NCI-H446 treated with DMSO at 0.1 percent for 48 hours (cell line): ENCODE results near the gene PIR.

ENCODE experiments used
- DNase-seq: peaks from one replicate; lab custom pipeline; 2025; lab: John Stamatoyannopoulos, UW

Gene PIR

DNA sequence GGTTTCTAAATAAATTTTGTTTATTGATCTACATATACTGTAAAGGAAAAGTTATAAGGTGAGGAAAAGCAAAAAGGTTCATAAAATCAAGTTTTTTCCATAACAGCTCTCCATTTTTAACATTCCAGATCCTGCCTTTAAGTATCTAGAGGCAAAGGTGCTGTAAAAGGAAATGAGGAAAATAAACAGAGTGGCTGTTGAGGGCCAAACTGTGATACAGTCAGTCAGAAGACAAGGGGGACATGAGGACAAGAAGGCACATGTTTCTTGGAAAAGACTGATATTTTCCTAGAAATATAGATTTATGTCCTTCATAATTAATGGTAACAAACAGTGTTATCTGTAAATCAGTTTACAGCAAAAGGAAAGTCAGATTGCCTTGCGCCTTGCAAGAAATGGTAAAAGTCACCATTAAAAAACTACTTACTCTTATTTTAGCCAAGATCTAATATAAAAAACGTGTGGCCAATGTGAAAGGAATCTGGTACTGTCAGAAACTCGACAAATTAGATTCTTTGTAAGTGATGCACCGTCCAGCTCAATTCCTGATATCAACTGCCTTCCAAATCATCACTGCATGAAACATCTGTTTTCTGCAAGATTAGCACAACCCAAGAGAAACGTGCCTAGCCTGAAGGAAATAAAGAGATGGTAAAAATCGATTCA, 75.0 kb downstream of the PIR start:
- DNase-seq: no peak

DNA sequence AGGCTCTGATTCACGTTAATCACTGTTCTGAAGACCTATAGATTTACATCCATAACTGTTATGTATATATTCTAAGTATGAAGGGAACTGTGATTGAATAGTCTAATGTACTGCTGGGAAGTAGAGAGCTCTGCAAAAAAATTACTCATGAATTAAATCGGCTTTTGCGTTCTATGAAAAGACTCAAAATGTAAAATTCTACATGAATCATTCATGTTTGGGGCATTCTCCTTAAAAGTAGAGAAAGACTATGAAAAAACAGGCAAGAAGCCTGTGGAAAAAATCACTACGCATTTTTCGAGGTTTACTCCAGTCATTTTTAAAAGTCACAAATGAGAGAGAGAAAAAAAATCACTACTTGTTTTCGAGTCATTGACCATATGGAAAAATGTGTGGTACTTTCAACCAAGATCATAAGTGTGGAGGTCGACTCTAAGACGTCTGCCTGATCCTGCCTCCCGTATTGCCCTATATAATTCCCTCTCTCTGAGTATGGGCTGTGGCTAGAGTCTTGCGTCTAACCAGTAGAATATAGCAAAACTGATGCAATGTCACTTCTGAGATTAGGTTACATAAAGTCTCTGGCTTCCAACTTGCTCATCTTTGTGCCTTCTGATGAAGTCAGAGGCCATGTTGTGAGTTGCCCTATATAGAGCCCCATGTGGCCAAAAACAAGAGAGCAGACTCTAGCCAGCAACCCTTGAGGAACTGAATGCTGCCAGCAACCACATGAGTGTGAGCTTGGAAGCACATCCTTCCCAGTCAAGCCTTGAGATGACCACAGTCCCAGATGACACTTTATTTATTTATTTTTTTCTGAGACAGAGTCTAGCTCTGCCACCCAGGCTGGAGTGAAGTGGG, 76.8 kb downstream of the PIR start:
- DNase-seq: no peak

GRCh38 chrX:15413101-15413500, 80.0 kb downstream of the PIR start:
- no peak for DNase-seq

- no peak for DNase-seq
Measured at GRCh38 chrX:15410947-15411346, 82.2 kb downstream of the PIR start.

GRCh38 chrX:15410430-15410829, 82.7 kb downstream of the PIR start:
- no peak for DNase-seq

- no peak for DNase-seq
Measured at GRCh38 chrX:15405846-15406245, 87.3 kb downstream of the PIR start.

DNA sequence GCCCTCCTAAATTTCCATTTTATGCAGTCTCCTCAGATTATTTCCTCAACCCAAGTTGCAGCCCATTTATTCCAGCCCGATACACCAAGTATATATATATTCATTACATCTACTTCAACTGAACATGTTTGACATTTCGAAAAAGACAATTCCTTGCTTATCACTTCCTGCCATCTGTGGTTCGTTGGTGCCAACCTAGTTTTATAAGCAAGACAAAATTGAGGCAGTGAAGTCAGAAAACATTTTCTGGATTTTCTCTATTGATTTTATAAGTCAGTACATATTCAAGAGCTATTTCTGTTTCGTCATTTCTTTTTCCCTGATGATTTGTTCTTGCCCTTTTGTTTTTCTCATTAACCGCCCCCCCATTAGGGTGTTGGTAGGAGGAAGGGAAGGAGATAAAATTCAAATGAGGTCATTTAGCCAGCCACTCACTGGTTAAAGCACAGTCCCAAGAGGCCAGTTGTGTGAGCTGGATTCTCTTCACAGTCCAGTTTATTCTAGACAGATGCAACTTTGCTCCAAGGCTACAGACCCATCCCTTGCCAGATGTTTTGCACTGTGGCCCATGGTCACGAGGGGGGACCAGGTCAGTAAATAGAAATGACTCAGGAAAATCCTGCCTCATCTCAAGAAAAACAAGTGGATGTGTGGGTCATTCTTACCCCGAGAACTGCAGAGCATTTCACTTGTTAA, 88.6 kb downstream of the PIR start:
- no peak for DNase-seq

DNA sequence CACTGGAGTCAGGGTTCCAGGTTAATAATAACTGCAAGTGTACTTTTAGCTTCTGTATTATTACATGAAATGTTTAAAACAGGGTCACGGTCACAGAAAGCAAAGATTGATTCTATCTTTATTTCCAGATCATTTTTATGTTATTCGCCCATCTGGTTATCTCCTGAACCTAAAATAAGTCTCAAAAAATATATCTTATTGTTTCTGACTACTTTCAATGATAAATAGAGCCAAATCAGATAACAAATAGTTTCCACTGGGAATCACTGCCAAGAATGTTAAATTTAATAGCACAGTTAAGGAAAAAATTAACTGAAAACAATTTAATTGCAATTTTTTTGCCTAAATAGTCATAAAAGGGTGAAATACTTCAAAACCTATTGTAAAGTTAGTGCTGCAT, 91.8 kb downstream of the PIR start:
- DNase-seq: no peak

DNA sequence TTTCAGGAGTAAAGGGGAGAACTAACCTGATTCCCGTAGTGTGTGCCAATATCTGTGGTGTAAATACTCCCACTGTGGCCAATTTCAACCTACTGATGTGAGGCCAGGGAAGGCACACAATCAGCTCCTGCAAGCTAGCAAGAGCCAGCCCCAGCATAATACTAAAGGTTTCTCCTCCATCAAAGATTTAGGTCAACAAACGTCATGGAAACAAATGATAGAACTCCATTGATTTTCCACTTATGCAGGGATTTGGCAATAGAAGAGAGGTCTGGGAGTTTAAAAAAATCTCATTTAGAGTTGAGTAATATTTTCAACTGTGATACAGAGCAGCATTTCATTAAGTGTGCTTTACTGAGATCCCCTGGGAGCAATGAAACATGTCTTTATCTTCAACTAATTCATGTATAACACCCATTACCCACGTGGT, 93.2 kb downstream of the PIR start:
- DNase-seq: no peak

DNA sequence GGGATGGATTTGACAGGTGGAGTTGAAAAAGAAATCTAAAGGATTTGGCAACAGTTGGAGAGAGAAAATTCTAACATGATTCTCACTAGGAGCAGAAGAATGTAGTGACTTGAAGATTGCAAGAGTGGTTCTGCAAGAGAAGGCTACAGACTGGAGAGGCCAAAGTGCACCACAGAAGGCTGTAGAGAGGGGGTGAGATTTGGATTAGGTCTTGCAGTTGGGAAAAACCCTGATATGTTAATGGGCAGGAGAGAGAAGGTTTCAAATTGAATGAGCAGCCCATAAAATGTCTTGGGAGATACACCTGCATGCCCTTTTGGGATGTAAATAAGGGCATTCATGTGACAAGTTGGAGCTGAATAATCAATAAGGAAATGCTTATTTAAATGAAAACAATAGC, 94.3 kb downstream of the PIR start:
- DNase-seq: no peak

GRCh38 chrX:15395789-15396188, 97.3 kb downstream of the PIR start:
- DNase-seq: no peak

GRCh38 chrX:15391850-15392249, 101.3 kb downstream of the PIR start:
- DNase-seq: no peak

DNA sequence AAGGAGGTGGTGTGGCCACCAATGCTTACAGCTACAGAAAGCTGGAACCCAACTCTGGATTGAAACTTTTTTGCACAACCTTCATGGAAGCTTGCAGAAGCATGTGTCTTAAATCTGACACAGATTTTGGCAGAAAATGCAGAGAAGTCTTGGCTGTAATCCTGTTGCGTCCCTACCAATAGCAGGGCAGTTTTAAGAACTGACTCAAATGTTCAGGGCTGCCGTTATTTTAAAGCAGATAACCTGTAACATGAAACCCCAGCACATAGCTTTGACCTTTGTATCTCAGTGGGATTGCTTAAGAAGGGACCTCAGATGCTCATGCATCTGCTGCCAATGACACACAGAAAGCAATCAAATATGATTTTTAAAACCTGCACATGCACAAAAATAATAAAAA, 108.8 kb downstream of the PIR start, which contains the start of gene VEGFD:
TSS of gene VEGFD (minus strand) at position 110 of the 400 bp plus-strand sequence. CDS start 467 bp downstream, outside the sequence.
- no peak for DNase-seq

- no peak for DNase-seq
Measured at GRCh38 chrX:15382813-15383212, 110.3 kb downstream of the PIR start.

DNA sequence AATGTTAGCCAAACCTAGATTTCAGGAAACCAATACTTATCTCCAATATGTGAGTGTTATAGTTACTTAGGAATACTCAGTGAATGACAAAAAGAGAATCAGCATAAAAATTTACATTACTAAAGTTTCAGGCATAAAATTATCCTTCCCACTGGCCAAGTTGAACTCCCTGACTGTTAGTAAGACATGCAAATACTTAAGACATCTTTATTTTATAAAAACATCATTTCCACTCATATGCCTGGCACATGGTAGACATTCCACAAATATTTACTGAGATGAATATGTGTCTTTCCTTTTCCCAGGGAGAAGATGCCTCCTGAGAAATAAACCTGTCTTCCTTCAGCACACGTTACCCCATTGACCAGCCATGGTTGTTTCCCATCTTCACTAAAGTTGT, 116.2 kb downstream of the PIR start:
- no peak for DNase-seq

DNA sequence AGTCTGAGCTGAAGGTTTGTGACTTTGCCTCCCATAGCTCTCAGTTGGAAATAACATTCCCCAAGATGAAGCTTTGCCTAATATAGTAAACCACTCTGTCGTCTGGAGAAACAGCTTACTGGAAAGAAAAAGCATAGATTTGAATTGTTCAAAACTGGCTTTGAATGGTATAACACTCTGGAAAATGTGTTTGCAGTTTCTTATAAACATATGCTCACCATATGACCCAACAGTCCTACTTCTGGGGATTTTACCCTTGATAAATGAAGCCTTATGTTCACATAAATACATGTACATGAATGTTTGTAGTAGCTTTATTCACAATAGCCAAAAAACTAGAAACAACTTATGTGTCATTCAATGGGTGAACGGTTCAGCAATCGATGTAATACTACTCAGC, 119.2 kb downstream of the PIR start:
- no peak for DNase-seq

DNA sequence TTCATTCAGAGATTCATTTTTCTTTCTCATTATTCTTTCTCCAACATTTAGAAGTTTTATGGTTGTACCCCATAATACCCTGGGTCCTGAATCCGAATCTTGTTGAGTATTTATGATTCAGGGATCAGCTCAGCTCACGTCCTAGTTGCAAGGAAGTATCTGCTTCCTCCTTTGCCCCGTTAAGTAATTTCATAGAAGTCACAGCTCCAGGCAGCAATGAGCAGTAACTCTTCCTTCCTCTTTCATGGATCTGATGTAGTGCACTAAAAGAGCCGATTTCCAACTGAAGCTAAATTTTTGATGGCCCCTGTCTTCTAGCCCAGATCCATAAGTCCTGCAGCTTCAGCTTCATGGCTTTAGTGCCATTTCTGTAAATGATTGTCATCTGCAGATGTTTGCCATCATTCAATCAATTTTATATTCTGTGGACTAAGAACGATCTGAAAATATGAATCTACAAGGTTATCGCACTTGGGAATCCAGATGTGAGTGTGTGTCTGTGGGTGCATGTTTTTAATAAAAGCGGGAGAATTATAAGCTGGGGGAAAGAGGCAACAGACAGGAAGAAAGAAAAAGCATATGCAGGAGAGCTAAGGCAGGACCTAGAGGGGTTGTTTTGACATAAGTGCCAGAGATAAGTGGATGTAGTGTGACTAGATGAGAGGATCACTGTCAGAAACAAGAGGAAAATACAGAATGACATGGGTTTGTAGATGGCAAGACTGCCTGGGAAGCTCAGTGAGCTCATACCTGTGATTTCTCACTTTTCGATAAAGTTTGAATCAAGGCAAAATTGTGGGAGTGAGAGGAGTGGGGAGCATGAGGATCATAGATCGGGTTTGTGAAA, 126.4 kb downstream of the PIR start:
- DNase-seq: no peak

- DNase-seq: no peak
Measured at GRCh38 chrX:15359701-15360100, 133.4 kb downstream of the PIR start.

DNA sequence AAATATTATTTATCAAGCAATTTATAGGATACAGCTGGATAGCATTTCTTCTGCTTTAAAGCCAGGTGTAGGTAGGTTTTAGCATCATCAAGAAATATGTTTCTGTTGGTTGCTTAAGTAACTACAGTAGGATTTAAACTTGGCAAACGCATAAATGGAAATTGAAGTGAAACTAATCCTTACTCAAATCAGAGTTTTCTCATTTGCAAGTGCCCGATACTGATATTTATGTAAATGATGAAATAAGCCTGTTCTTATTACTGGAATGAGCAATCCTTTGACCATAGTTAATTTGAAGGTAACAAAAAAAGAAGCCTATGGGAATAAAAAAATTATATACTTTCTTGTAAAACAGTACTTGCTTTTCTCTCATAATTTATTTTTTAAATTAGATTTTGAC, 134.6 kb downstream of the PIR start:
- DNase-seq: no peak

DNA sequence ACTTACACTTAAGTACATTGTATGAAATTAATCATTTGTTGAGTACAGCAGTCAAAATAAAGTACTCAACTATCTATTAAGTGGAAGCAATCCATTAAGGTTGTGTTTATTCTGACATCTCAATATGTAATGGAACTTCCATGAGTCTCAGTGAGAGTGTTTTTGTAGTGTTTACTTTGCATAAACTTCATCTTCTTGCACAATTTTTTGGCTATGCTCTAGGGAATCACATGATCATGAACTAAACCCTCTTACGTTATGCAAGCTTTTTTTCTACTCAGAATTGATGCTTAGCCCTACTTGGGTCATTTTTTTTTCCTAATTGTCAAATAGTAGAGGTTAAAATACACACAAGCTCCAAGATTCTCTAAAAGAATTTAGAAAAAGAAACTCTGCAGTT, 136.7 kb downstream of the PIR start:
- no peak for DNase-seq

DNA sequence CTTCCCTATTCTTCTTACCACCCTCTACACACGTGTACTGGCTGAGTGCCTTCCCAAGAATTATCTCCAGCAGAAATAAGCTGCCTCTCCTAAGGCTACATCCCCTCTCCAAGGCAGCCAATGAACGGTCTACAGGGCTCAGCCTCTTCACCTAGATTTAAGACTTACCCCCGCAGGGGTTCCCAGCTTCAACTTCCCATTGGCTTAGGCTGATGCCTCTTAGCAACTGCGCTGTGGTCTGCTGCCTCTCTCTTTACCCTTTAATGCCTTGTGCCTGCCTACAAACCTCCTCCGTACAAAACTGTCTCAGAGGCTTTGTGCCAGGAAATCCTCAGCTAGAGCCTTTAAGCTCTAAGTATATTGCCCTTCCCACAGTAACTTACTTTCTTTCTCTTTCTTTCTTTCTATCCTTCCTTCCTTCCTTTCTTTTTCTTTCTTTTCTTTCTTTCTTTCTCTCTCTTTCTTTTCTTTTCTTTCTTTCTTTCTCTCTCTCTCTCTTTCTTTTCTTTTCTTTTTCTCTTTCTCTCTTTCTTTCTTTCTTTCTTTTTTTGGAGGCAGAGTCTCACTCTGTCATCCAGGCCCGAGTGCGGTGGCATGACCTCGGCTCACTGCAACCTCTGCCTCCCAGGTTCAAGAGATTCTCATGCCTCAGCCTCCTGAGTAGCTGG, 142.7 kb downstream of the PIR start:
- DNase-seq: no peak
